DOHH2 (cell line): ENCODE results near the gene RSL1D1.

Experiments
- EZH2phosphoT487 ChIP-seq: fragments of 200-600 bp; sonication (generic); IDR thresholded peaks from 2 replicates; pipeline ENCODE4 v1.6.1; 2017; ENCODE audit warnings: borderline replicate concordance, mild to moderate bottlenecking, antibody characterized with exemption, low read length, moderate library complexity, mixed read lengths
- TF ChIP-seq, protein P1 (sequence below): fragments of 200-600 bp; sonication (generic); IDR thresholded peaks from one replicate; pipeline ENCODE4 v1.5.1; 2014; ENCODE audit warnings: antibody characterized with exemption, mild to moderate bottlenecking, low read depth, low read length; ENCODE audit not compliant: poor library complexity, severe bottlenecking

DNA sequence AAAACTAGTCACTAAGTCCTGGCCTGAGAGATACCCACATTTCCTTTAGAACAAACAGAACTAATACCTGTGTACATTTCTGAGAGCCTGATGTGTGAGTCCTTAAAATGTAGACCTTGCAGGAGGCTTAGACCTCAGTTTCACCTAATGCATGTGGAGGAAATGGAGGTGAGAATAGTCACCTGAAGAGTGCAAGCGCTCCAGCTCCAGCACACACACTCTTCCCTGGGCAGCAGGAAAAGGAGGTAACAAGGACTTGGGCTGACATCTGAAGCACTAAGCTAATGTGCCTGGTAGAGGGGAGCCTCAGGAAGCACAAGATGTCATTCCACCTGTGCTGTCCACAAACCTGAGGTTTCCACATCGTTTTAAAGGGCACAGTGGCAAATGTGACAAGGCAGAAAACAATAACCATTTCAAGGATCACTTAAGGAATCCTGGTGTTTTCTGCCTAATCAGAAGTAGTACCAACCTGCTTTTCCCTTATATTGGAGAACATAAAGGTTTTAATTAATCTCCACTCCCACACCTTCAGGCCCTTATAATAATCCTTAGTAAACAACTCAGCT is 17.2 kb upstream of the RSL1D1 start:
- TF ChIP-seq, protein P1, sequence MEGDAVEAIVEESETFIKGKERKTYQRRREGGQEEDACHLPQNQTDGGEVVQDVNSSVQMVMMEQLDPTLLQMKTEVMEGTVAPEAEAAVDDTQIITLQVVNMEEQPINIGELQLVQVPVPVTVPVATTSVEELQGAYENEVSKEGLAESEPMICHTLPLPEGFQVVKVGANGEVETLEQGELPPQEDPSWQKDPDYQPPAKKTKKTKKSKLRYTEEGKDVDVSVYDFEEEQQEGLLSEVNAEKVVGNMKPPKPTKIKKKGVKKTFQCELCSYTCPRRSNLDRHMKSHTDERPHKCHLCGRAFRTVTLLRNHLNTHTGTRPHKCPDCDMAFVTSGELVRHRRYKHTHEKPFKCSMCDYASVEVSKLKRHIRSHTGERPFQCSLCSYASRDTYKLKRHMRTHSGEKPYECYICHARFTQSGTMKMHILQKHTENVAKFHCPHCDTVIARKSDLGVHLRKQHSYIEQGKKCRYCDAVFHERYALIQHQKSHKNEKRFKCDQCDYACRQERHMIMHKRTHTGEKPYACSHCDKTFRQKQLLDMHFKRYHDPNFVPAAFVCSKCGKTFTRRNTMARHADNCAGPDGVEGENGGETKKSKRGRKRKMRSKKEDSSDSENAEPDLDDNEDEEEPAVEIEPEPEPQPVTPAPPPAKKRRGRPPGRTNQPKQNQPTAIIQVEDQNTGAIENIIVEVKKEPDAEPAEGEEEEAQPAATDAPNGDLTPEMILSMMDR = no peak
- no peak for TF ChIP-seq EZH2phosphoT487
